GM12892 (cell line): ENCODE data around the gene PARD3.

ENCODE experiments used
- DNase-seq: peaks from one replicate; pipeline ENCODE4 v3.0.0; 2011; ENCODE audit not compliant: insufficient read length
- FAIRE-seq: peaks from 2 replicates; lab custom pipeline; 2011; peaks lifted over from hg19 to GRCh38; lab: Jason Lieb, UNC
- POLR2A ChIP-seq: IDR thresholded peaks from 2 replicates; pipeline ENCODE4 v1.6.1; 2011; ENCODE audit warnings: low read depth, low read length, control low read depth
- POLR2AphosphoS5 ChIP-seq: IDR thresholded peaks from 2 replicates; pipeline ENCODE4 v1.6.1; 2011; ENCODE audit warnings: low read depth, low read length, control low read depth
- TAF1 ChIP-seq: IDR thresholded peaks from 2 replicates; pipeline ENCODE4 v1.6.1; 2011; ENCODE audit warnings: low read depth, mild to moderate bottlenecking, control low read depth, low read length, borderline replicate concordance

PARD3 gene

GRCh38 chr10:34124522-34125035 lies 690.5 kb downstream of the PARD3 start:
- no peak for FAIRE-seq
- no peak for DNase-seq
- TF ChIP-seq POLR2A (no peak), POLR2AphosphoS5 (no peak), TAF1 (no peak)

GRCh38 chr10:34121781-34122622 lies 693.1 kb downstream of the PARD3 start:
- FAIRE-seq (no peak), DNase-seq (no peak)
- TF ChIP-seq POLR2A (no peak), TAF1 (no peak), POLR2AphosphoS5 (no peak)

GRCh38 chr10:34121125-34121753 lies 693.9 kb downstream of the PARD3 start:
- TF ChIP-seq POLR2AphosphoS5 = no peak
- no peak for TF ChIP-seq POLR2A
- no peak for TF ChIP-seq TAF1
- FAIRE-seq (no peak), DNase-seq (no peak)

GRCh38 chr10:34119456-34119855 lies 695.6 kb downstream of the PARD3 start:
- FAIRE-seq = no peak
- no peak for DNase-seq

GRCh38 chr10:34116681-34117271 lies 698.3 kb downstream of the PARD3 start:
- DNase-seq (no peak), FAIRE-seq (no peak)
- no peak for TF ChIP-seq POLR2A
- no peak for TF ChIP-seq TAF1
- TF ChIP-seq POLR2AphosphoS5 = no peak

More at GRCh38 chr10:34119456-34119855, 695.6 kb downstream of the PARD3 start:
- TF ChIP-seq POLR2A = no peak
- no peak for TF ChIP-seq POLR2AphosphoS5
- TF ChIP-seq TAF1 = no peak

GRCh38 chr10:34116220-34116641 lies 698.9 kb downstream of the PARD3 start:
- DNase-seq = no peak
- no peak for FAIRE-seq
- TF ChIP-seq POLR2AphosphoS5 (no peak), TAF1 (no peak), POLR2A (no peak)

GRCh38 chr10:34114914-34115313 lies 700.2 kb downstream of the PARD3 start:
- DNase-seq = no peak
- no peak for TF ChIP-seq TAF1
- no peak for TF ChIP-seq POLR2A
- TF ChIP-seq POLR2AphosphoS5 = no peak
- FAIRE-seq = no peak

GRCh38 chr10:34113504-34114225 lies 701.4 kb downstream of the PARD3 start:
- TF ChIP-seq TAF1 (no peak), POLR2A (no peak)
- DNase-seq (no peak), FAIRE-seq (no peak)

GRCh38 chr10:34112171-34112782 lies 702.8 kb downstream of the PARD3 start:
- TF ChIP-seq TAF1 = no peak
- TF ChIP-seq POLR2A = no peak
- FAIRE-seq = no peak
- no peak for DNase-seq

GRCh38 chr10:34111179-34111578 lies 703.9 kb downstream of the PARD3 start:
- FAIRE-seq = no peak
- no peak for DNase-seq
- no peak for TF ChIP-seq TAF1
- TF ChIP-seq POLR2A = no peak
- TF ChIP-seq POLR2AphosphoS5 = no peak
